Measurements from ENCODE around the gene HDAC4.
A peak's percentile ranks its signal among the peaks of the same experiment; 100 is the strongest.

HDAC4 gene

GRCh38 chr2:239275847-239276831 lies 124.7 kb downstream of the HDAC4 start:
- DNase-seq: peak; percentile 89

- peak; percentile 95 for DNase-seq
Observed at GRCh38 chr2:239275044-239275685, 125.7 kb downstream of the HDAC4 start.

GRCh38 chr2:239274391-239275043 lies 126.3 kb downstream of the HDAC4 start:
- DNase-seq: peak; percentile 62

- DNase-seq: no peak
Observed at GRCh38 chr2:239273280-239274234, 127.3 kb downstream of the HDAC4 start.

- no peak for DNase-seq
Observed at GRCh38 chr2:239272626-239273025, 128.2 kb downstream of the HDAC4 start.

- no peak for DNase-seq
Observed at GRCh38 chr2:239271882-239272281, 128.9 kb downstream of the HDAC4 start.

GRCh38 chr2:239271471-239271870 lies 129.3 kb downstream of the HDAC4 start:
- no peak for DNase-seq

- DNase-seq: no peak
Observed at GRCh38 chr2:239269916-239270315, 130.9 kb downstream of the HDAC4 start.

- no peak for DNase-seq
Observed at GRCh38 chr2:239269173-239269885, 131.5 kb downstream of the HDAC4 start.

- no peak for DNase-seq
Observed at GRCh38 chr2:239268549-239268948, 132.3 kb downstream of the HDAC4 start.

- no peak for DNase-seq
Observed at GRCh38 chr2:239268082-239268481, 132.7 kb downstream of the HDAC4 start.

- peak; percentile 73 for DNase-seq
Observed at GRCh38 chr2:239267288-239267951, 133.4 kb downstream of the HDAC4 start.

- DNase-seq: no peak
Observed at GRCh38 chr2:239266779-239267287, 134.0 kb downstream of the HDAC4 start.

GRCh38 chr2:239266434-239266766 lies 134.4 kb downstream of the HDAC4 start:
- no peak for DNase-seq

- DNase-seq: no peak
Observed at GRCh38 chr2:239265681-239266433, 135.0 kb downstream of the HDAC4 start.

GRCh38 chr2:239264838-239265651 lies 135.8 kb downstream of the HDAC4 start:
- DNase-seq: peak; percentile 65

GRCh38 chr2:239264492-239264837 lies 136.4 kb downstream of the HDAC4 start:
- peak; percentile 22 for DNase-seq

GRCh38 chr2:239263669-239264491 lies 136.9 kb downstream of the HDAC4 start:
- DNase-seq: no peak
